Stomach (tissue), 4 donors: Measurements from ENCODE around the gene ABCA5.

Source experiments
- EP300 ChIP-seq: sonication (generic); formaldehyde crosslinking; IDR thresholded peaks from one replicate; pipeline ENCODE4 v1.6.1; 2017; ENCODE audit warnings: antibody characterized with exemption
- POLR2A ChIP-seq, 4 donors: fragments of 450-650 bp; IDR thresholded peaks; one replicate each; pipeline ENCODE4 v1.6.1; 2016; ENCODE audit warnings: antibody characterized with exemption in 4 of 4, control low read depth in 2 of 4, mild to moderate bottlenecking in 1 of 4, moderate library complexity in 1 of 4
- POLR2AphosphoS5 ChIP-seq, 3 donors: sonication (generic); formaldehyde crosslinking; IDR thresholded peaks; one replicate each; pipeline ENCODE4 v1.6.1; 2016; ENCODE audit warnings: antibody characterized with exemption in 3 of 3
- TF ChIP-seq, protein P1 (sequence below), 7 experiments: fragments of 450-650 bp in 4 of 7; fragments of 200-600 bp in 3 of 7; sonication (generic) in 3 of 7; IDR thresholded peaks; one replicate each; pipeline ENCODE4 v1.5.1; 2016 to 2019; ENCODE audit warnings: antibody characterized with exemption in 7 of 7, control low read depth in 2 of 7, mild to moderate bottlenecking in 1 of 7

DNA sequence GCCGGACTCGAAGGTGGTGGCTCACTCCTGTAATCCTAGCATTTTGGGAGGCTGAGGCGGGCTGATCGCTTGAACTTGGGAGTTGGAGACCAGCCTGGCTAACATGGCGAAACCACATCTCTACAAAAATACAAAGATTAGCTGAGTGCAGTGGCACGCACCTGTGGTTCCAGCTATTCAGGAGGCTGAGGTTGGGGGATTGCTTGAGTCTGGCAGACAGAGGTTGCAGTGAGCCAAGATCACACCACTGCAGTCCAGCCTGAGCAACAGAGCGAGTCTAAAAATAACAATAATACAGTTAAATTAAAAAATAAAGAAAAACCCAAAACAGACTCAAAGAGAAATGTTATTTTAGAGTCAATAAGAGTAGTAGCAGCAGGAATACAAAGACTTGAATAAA, 29.7 kb upstream of the ABCA5 start:
- TF ChIP-seq POLR2A (IDR thresholded peaks at IDR 0.05) (no peak), POLR2AphosphoS5 (IDR thresholded peaks at IDR 0.05) (no peak), EP300 (no peak)
- TF ChIP-seq, protein P1, sequence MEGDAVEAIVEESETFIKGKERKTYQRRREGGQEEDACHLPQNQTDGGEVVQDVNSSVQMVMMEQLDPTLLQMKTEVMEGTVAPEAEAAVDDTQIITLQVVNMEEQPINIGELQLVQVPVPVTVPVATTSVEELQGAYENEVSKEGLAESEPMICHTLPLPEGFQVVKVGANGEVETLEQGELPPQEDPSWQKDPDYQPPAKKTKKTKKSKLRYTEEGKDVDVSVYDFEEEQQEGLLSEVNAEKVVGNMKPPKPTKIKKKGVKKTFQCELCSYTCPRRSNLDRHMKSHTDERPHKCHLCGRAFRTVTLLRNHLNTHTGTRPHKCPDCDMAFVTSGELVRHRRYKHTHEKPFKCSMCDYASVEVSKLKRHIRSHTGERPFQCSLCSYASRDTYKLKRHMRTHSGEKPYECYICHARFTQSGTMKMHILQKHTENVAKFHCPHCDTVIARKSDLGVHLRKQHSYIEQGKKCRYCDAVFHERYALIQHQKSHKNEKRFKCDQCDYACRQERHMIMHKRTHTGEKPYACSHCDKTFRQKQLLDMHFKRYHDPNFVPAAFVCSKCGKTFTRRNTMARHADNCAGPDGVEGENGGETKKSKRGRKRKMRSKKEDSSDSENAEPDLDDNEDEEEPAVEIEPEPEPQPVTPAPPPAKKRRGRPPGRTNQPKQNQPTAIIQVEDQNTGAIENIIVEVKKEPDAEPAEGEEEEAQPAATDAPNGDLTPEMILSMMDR (IDR thresholded peaks at IDR 0.05), result no peak
